GM23338 (cell line): ENCODE data around the gene RSPO3.

Source experiments
- CREB1 ChIP-seq: fragments of 250-450 bp; sonication (Bioruptor Pico); IDR thresholded peaks from 2 replicates; pipeline ENCODE4 v1.5.0; 2020; ENCODE audit warnings: low read depth, mild to moderate bottlenecking, moderate library complexity
- EZH2 ChIP-seq: fragments of 200-600 bp; sonication (generic); IDR thresholded peaks from one replicate; pipeline ENCODE4 v1.8.0; 2017; ENCODE audit warnings: antibody characterized with exemption, mild to moderate bottlenecking, low read depth; ENCODE audit not compliant: unreplicated experiment
- EZH2phosphoT487 ChIP-seq: fragments of 200-600 bp; sonication (generic); IDR thresholded peaks from one replicate; pipeline ENCODE4 v1.8.1; 2018; ENCODE audit warnings: antibody characterized with exemption; ENCODE audit not compliant: unreplicated experiment
- JUNB ChIP-seq: IDR thresholded peaks from one replicate; pipeline ENCODE4 v1.6.1; 2016; ENCODE audit warnings: antibody characterized with exemption; ENCODE audit not compliant: unreplicated experiment
- POLR2AphosphoS5 ChIP-seq: IDR thresholded peaks from 2 replicates; pipeline ENCODE4 v1.6.1; 2016; ENCODE audit warnings: antibody characterized with exemption, low read depth
- REST ChIP-seq: IDR thresholded peaks from one replicate; pipeline ENCODE4 v1.6.1; 2018; ENCODE audit warnings: antibody characterized with exemption; ENCODE audit not compliant: unreplicated experiment
- STAT1 ChIP-seq: IDR thresholded peaks from one replicate; pipeline ENCODE4 v1.6.1; 2016; ENCODE audit warnings: antibody characterized with exemption; ENCODE audit not compliant: unreplicated experiment
- TF ChIP-seq, protein P1 (sequence below), 2 experiments: fragments of 200-600 bp in 1 of 2; sonication (generic) in 1 of 2; conservative IDR thresholded peaks; 2 replicates each; pipeline versions ENCODE4 v1.5.1 to v1.6.1; 2016 to 2017; ENCODE audit warnings: antibody characterized with exemption in 2 of 2, low read depth in 2 of 2, mild to moderate bottlenecking in 2 of 2, moderate library complexity in 1 of 2
- TF ChIP-seq, protein P2 (sequence below): IDR thresholded peaks from 2 replicates; pipeline ENCODE4 v1.6.1; 2016; ENCODE audit warnings: antibody characterized with exemption
- TF ChIP-seq, protein P3 (sequence below): fragments of 250-450 bp; sonication (Bioruptor Pico); IDR thresholded peaks from 2 replicates; pipeline ENCODE4 v1.5.0; 2020; ENCODE audit warnings: mild to moderate bottlenecking, moderate library complexity

DNA sequence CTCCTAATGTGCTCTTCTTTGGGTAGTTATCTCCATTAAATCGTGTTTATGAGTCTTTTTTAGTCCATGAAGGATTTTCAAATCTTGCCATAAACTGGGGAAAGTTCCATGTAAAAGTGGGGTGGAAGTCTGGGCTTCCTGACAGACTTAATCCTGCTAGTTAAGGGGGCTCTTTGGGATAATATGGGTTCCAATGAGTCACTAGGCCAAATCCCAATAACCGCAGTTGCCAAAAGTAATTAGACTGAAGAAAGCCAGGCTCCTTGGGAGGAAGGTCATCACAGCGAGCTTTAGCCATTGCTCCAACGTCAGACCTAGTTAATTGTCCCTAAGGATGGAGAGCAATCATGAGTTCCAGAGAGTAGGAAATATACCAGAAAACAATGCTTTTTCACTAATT is 10.8 kb downstream of the RSPO3 start:
- TF ChIP-seq EZH2phosphoT487 (no peak), STAT1 (no peak), POLR2AphosphoS5 (no peak), EZH2 (no peak), REST (no peak), CREB1 (CRISPR knock-in tag) (no peak), JUNB (no peak)
- TF ChIP-seq, protein P1, sequence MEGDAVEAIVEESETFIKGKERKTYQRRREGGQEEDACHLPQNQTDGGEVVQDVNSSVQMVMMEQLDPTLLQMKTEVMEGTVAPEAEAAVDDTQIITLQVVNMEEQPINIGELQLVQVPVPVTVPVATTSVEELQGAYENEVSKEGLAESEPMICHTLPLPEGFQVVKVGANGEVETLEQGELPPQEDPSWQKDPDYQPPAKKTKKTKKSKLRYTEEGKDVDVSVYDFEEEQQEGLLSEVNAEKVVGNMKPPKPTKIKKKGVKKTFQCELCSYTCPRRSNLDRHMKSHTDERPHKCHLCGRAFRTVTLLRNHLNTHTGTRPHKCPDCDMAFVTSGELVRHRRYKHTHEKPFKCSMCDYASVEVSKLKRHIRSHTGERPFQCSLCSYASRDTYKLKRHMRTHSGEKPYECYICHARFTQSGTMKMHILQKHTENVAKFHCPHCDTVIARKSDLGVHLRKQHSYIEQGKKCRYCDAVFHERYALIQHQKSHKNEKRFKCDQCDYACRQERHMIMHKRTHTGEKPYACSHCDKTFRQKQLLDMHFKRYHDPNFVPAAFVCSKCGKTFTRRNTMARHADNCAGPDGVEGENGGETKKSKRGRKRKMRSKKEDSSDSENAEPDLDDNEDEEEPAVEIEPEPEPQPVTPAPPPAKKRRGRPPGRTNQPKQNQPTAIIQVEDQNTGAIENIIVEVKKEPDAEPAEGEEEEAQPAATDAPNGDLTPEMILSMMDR (conservative IDR thresholded peaks at IDR 0.05; ENCODE audit: low read depth in 2 of 2): no peak
- TF ChIP-seq, protein P2, sequence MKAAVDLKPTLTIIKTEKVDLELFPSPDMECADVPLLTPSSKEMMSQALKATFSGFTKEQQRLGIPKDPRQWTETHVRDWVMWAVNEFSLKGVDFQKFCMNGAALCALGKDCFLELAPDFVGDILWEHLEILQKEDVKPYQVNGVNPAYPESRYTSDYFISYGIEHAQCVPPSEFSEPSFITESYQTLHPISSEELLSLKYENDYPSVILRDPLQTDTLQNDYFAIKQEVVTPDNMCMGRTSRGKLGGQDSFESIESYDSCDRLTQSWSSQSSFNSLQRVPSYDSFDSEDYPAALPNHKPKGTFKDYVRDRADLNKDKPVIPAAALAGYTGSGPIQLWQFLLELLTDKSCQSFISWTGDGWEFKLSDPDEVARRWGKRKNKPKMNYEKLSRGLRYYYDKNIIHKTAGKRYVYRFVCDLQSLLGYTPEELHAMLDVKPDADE: no peak
- TF ChIP-seq, protein P3, sequence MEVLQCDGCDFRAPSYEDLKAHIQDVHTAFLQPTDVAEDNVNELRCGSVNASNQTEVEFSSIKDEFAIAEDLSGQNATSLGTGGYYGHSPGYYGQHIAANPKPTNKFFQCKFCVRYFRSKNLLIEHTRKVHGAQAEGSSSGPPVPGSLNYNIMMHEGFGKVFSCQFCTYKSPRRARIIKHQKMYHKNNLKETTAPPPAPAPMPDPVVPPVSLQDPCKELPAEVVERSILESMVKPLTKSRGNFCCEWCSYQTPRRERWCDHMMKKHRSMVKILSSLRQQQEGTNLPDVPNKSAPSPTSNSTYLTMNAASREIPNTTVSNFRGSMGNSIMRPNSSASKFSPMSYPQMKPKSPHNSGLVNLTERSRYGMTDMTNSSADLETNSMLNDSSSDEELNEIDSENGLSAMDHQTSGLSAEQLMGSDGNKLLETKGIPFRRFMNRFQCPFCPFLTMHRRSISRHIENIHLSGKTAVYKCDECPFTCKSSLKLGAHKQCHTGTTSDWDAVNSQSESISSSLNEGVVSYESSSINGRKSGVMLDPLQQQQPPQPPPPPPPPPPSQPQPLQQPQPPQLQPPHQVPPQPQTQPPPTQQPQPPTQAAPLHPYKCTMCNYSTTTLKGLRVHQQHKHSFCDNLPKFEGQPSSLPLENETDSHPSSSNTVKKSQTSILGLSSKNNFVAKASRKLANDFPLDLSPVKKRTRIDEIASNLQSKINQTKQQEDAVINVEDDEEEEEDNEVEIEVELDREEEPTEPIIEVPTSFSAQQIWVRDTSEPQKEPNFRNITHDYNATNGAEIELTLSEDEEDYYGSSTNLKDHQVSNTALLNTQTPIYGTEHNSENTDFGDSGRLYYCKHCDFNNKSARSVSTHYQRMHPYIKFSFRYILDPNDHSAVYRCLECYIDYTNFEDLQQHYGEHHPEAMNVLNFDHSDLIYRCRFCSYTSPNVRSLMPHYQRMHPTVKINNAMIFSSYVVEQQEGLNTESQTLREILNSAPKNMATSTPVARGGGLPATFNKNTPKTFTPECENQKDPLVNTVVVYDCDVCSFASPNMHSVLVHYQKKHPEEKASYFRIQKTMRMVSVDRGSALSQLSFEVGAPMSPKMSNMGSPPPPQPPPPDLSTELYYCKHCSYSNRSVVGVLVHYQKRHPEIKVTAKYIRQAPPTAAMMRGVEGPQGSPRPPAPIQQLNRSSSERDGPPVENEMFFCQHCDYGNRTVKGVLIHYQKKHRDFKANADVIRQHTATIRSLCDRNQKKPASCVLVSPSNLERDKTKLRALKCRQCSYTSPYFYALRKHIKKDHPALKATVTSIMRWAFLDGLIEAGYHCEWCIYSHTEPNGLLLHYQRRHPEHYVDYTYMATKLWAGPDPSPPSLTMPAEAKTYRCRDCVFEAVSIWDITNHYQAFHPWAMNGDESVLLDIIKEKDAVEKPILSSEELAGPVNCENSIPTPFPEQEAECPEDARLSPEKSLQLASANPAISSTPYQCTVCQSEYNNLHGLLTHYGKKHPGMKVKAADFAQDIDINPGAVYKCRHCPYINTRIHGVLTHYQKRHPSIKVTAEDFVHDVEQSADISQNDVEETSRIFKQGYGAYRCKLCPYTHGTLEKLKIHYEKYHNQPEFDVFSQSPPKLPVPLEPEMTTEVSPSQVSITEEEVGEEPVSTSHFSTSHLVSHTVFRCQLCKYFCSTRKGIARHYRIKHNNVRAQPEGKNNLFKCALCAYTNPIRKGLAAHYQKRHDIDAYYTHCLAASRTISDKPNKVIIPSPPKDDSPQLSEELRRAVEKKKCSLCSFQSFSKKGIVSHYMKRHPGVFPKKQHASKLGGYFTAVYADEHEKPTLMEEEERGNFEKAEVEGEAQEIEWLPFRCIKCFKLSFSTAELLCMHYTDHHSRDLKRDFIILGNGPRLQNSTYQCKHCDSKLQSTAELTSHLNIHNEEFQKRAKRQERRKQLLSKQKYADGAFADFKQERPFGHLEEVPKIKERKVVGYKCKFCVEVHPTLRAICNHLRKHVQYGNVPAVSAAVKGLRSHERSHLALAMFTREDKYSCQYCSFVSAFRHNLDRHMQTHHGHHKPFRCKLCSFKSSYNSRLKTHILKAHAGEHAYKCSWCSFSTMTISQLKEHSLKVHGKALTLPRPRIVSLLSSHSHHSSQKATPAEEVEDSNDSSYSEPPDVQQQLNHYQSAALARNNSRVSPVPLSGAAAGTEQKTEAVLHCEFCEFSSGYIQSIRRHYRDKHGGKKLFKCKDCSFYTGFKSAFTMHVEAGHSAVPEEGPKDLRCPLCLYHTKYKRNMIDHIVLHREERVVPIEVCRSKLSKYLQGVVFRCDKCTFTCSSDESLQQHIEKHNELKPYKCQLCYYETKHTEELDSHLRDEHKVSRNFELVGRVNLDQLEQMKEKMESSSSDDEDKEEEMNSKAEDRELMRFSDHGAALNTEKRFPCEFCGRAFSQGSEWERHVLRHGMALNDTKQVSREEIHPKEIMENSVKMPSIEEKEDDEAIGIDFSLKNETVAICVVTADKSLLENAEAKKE (CRISPR knock-in tag): no peak
